Measurements from ENCODE around the gene ANKLE2. TPM values are rescaled to one million over a fixed set of nuclear protein-coding genes. Genes with fewer than 3 reads are reported as not detected.

ANKLE2 gene
- polyA plus RNA-seq, 3 donors from 2014 or later: 14.4 to 26.7 (median 22.3) TPM

Other genes with a start within 250 kb of the ANKLE2 start
- gene LRCOL1, start 151.2 kb downstream of the ANKLE2 start, polyA plus RNA-seq: not detected
- gene P2RX2, start 143.1 kb downstream of the ANKLE2 start, polyA plus RNA-seq: not detected
- 1 to 10 TPM; 2.2 to 8.8 (median 2.3) TPM for gene POLE, start 74.5 kb downstream of the ANKLE2 start, polyA plus RNA-seq
- gene PXMP2, start 74.2 kb downstream of the ANKLE2 start, polyA plus RNA-seq: 10 to 100 TPM; 12.5 to 18.2 (median 17.3) TPM
- gene PGAM5, start 51.0 kb downstream of the ANKLE2 start, polyA plus RNA-seq: 10 to 100 TPM; 12.1 to 19.6 (median 18.7) TPM
- 10 to 100 TPM in 1 of 3 donors, 1 to 10 TPM in 1, under 1 TPM in 1; 0.69 to 21.9 (median 3.8) TPM for gene GOLGA3, start 67.0 kb upstream of the ANKLE2 start, polyA plus RNA-seq
- 10 to 100 TPM; 28.9 to 66.5 (median 31.5) TPM for gene CHFR, start 125.8 kb upstream of the ANKLE2 start, polyA plus RNA-seq
- 1 to 10 TPM in 1 of 3 donors, under 1 TPM in 1, not detected in 1; 0.92 to 1.6 TPM for gene ZNF605, start 194.5 kb upstream of the ANKLE2 start, polyA plus RNA-seq
- gene ZNF26, start 224.5 kb upstream of the ANKLE2 start, polyA plus RNA-seq: 10 to 100 TPM in 2 of 3 donors, 1 to 10 TPM in 1; 7.2 to 15.9 (median 12.1) TPM